NCI-H2171 treated with DMSO at 0.1 percent for 48 hours (cell line): ENCODE data around the gene FGGY.
"Not testable (repeated sequence)": the region's sequence is repeated elsewhere in the genome, so short reads cannot be mapped to it uniquely, and the experiment has no call there.

Experiments used
- DNase-seq: peaks from one replicate; lab custom pipeline; 2025; lab: John Stamatoyannopoulos, UW

The FGGY gene

GRCh38 chr1:59511476-59512465 is 214.9 kb downstream of the FGGY start:
- DNase-seq: no peak

- no peak for DNase-seq
Observed at GRCh38 chr1:59512702-59513101, 215.8 kb downstream of the FGGY start.

- no peak for DNase-seq
Observed at GRCh38 chr1:59514061-59514909, 217.4 kb downstream of the FGGY start.

GRCh38 chr1:59516881-59517280 is 220.0 kb downstream of the FGGY start:
- DNase-seq: no peak

GRCh38 chr1:59520194-59520593 is 223.3 kb downstream of the FGGY start:
- no peak for DNase-seq

GRCh38 chr1:59520827-59521418 is 224.0 kb downstream of the FGGY start:
- DNase-seq: no peak

- no peak for DNase-seq
Observed at GRCh38 chr1:59521456-59521855, 224.6 kb downstream of the FGGY start.

GRCh38 chr1:59522925-59523505 is 226.1 kb downstream of the FGGY start:
- DNase-seq: no peak

GRCh38 chr1:59523745-59524450 is 227.0 kb downstream of the FGGY start:
- no peak for DNase-seq

- no peak for DNase-seq
Observed at GRCh38 chr1:59526240-59526639, 229.3 kb downstream of the FGGY start.

GRCh38 chr1:59528471-59528870 is 231.6 kb downstream of the FGGY start:
- DNase-seq: no peak

- DNase-seq: no peak
Observed at GRCh38 chr1:59528900-59529299, 232.0 kb downstream of the FGGY start.

- DNase-seq: no peak
Observed at GRCh38 chr1:59530119-59530518, 233.2 kb downstream of the FGGY start.

GRCh38 chr1:59532102-59532501 is 235.2 kb downstream of the FGGY start:
- DNase-seq: no peak

- not testable (repeated sequence) for DNase-seq
Observed at GRCh38 chr1:59538476-59538875, 241.6 kb downstream of the FGGY start.

GRCh38 chr1:59539961-59540681 is 243.2 kb downstream of the FGGY start:
- DNase-seq: no peak

GRCh38 chr1:59541161-59541560 is 244.3 kb downstream of the FGGY start:
- no peak for DNase-seq

- DNase-seq: no peak
Observed at GRCh38 chr1:59541891-59542290, 245.0 kb downstream of the FGGY start.

- DNase-seq: no peak
Observed at GRCh38 chr1:59543211-59543668, 246.3 kb downstream of the FGGY start.

GRCh38 chr1:59544615-59545293 is 247.9 kb downstream of the FGGY start:
- DNase-seq: no peak
